UCSD-AML1 (cell line): Measurements from ENCODE around the gene C1orf198.

Source experiments
- DNase-seq: peaks from one replicate; lab custom pipeline; 2025; ENCODE audit not compliant: unreplicated experiment; lab: John Stamatoyannopoulos, UW

Gene C1orf198, protein sequence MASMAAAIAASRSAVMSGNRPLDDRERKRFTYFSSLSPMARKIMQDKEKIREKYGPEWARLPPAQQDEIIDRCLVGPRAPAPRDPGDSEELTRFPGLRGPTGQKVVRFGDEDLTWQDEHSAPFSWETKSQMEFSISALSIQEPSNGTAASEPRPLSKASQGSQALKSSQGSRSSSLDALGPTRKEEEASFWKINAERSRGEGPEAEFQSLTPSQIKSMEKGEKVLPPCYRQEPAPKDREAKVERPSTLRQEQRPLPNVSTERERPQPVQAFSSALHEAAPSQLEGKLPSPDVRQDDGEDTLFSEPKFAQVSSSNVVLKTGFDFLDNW

GRCh38 chr1:230867903-230868735, at the start of gene C1orf198:
Gene C1orf198 (minus strand): TSS chr1:230868521. CDS start chr1:230868512, 9 bp downstream.
- peak; percentile 65 for DNase-seq

GRCh38 chr1:230917284-230918135, 49.2 kb upstream of the C1orf198 start:
- DNase-seq, result peak; percentile 46

GRCh38 chr1:230916587-230917283, 48.4 kb upstream of the C1orf198 start:
- DNase-seq, result no peak

DNA sequence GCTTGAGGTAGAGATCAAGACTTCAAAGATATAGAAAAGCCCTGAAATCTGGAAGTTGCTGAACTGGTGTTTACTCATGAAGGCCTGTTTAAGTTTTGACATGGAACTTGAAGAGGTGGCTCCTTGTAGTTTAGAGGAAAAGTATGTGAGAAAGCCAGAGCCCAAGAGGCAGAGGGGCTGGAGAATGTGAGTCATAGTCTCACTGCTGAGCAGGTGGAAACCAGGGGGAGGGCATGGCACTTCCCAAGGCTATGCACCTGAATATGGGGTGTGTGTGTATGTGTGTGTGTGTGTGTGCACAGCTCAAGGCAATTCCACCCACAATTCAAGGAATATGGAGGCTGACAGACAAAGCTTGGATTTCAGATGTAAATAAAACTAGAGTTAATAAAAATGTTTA, 46.8 kb upstream of the C1orf198 start:
- no peak for DNase-seq

- no peak for DNase-seq
Observed at GRCh38 chr1:230913496-230913895, 45.2 kb upstream of the C1orf198 start.

- DNase-seq, result no peak
Observed at GRCh38 chr1:230910755-230911117, 42.4 kb upstream of the C1orf198 start.

DNA sequence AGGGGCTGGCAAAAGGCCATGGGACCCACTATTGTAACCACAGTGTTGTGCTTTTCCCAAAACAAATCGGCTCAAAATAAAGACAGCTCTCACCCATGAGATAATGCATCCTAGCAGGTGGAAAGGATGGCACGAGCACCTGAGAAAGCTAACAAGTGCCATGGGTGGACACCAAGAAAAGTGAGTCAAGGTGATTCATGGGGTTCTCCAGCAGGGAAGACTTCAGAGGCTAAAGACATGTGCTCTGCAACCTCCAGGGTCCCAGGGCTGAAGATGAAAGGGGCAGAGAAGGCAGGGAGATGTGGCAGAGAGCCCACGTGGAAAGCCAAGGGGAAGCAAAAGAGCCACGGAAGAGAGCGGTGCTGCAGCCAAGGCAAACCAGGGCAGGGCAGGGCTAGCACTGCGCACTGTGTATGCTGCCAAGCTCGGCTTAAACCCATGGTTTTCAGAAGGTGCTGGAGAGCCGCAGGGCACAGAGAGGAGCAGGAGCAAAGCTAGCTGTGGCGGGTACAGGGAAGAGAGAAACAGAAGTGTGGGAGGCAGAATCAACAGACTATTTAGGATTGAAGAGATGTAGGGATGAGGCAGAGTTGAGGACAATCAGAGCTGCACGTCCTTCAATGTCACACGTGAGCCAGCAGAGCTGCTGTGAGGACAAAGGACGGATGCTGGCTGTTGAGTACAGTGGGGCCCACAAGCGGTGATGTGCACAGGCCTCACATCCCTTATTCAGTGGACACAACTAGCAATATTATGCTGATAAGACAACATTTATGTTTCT, 41.8 kb upstream of the C1orf198 start:
- no peak for DNase-seq

GRCh38 chr1:230907472-230908205, 39.3 kb upstream of the C1orf198 start:
- no peak for DNase-seq

GRCh38 chr1:230906226-230906625, 37.9 kb upstream of the C1orf198 start:
- DNase-seq, result no peak

- no peak for DNase-seq
Observed at GRCh38 chr1:230905733-230906132, 37.4 kb upstream of the C1orf198 start.

DNA sequence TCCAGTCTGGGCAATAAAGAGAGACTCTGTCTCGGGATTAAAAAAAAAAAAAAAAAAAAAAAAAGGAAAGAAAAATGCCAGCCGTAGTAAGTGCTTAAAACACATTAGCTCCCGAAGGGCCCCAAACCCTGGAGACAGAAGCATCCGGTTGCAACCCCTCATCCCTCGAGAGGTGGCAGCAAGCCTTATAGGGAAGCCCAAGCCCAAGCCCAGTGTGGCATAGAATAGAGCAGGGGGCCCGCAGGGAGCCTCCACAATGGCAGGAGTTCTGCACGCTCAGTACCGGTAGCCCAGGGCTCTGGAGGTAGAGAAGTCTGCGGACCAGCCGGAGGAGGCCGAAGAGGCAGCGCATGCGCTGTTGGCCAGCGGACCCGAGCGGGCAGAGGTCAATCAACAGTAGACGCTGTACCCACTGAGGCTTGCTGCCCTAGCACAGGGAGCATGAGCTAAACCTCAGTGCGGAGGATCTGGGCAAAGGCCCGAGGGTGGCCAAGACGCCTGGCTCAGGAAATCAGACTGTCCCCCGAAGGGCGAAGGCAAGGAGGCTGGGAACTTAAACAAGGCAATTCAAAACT, 34.1 kb upstream of the C1orf198 start:
- DNase-seq, result no peak

DNA sequence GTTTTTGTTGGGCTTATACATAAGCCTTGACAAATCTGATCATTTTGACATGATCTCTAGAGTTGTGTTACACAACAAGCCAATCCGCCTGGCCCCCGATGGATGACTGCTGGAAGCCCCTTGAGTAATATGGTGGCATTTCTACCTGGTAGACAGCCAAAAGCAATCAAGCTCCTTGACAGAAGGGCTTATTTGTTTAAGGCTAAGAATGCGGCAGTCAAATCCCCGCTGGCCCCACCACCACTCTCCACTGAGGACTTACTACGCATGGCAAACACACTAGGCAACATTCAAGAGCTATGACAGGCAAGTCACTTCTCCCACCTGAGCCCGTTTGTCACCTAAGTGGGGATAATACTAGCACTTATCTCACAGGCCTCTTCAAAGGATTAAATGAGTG, 33.4 kb upstream of the C1orf198 start:
- DNase-seq, result no peak

DNA sequence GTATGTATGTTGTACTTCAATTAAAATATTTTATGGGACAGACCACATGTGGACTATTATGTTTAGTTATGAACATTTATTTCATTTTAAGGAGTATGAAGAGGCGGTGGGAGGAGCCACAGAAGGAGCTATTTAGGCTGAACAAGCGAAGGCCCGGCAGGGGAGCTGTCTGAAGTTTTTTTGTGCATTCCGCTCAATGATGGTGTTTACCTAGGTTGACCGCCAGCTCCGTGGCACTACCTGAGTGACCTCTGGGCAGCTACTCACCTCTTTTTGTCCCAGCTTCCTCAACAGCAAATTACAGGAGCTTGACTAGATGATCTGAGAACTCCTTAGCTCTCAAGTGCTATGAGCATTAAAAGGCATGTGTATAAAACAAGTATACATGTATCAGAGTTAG, 32.7 kb upstream of the C1orf198 start:
- no peak for DNase-seq

- DNase-seq, result no peak
Observed at GRCh38 chr1:230899841-230900251, 31.5 kb upstream of the C1orf198 start.

- DNase-seq, result no peak
Observed at GRCh38 chr1:230898748-230899147, 30.4 kb upstream of the C1orf198 start.

DNA sequence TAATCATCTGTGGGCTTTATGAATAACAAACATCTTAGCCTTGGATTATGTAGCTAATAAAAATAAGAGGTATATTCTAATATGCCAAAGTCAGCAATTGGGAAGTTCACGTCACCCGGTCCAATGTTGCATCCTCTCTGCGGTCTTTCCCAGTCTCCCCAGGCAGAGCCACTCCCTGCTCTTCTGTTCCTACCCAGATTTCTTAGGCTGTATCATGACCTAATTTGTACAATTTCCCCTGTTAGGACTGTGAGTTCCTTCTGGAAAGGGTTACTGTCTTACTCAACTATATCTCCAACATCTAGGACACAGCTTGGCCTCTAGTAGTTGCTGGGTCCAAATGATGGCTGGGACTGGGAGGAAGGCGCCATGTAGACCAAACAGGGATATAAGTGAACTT, 29.8 kb upstream of the C1orf198 start:
- no peak for DNase-seq

DNA sequence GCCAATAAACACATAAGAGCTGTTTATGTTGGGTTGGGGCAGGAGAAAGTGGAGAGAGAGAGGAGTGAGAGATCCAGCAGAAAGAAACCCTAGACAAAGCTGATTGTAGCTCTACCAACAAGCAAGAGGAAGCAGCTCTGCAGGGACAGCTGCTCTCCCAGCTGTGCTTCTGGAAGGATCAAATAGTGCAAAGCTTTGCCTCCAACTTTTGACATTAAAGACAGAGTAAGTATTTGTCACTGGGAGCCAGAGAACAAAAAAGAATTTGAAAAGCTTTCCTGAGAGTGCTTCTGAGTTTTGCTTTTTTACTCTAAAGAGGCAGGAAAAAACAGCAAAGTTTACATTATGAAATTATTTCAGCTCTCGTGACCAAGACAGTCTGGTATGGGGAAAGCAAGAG, 28.5 kb upstream of the C1orf198 start:
- no peak for DNase-seq

DNA sequence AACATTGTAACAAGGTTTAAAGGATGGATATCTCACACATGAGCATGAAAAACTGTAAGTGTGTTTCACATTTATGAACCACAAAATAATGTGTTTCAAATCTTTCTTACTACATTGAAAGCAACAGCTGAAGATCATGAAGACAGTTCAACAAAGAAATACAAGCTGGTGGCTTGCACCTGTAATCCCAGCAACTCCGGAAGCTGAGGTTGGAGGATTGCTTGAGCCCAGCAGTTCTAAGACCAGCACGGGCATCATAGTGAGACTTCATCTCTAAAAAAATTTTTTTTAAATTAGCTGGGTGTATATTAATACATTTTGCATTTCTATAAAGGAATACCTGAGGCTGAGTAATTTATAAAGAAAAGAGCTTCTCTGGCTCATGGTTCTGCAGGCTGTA, 27.1 kb upstream of the C1orf198 start:
- DNase-seq, result no peak

DNA sequence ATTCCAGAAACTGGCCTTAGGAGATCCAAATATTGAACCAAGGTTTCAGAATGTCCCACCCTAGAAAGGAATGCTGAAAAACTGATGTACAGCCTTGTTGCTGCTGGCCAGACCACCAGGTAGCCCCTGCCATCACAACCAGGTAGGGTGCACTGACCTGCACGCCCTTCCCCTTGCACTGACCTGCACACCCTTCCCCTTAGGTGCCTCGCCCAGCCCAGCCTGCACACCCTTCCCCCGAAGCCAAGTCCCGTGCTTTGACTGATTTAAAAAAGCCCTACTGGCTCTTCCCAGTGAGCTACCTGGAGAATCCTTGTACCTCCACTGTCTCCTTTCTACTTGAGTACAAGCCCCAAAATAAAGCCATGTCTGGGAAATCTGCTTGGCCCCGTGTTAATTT, 26.3 kb upstream of the C1orf198 start:
- DNase-seq, result no peak
